ENCODE data around the gene AGTRAP. TPM values are rescaled to one million over a fixed set of nuclear protein-coding genes. Genes with fewer than 3 reads are reported as not detected.

The AGTRAP gene
- total and polyA plus RNA-seq, 2 donors (not counting 3 experiments of a cell fraction or from before 2014, with no cell fraction given): 41.6 to 101 TPM

- no peaks in the 10 kb centered on the region for H4K20me1 ChIP-seq (replicated peaks; ENCODE audit: control insufficient read depth, extremely low read depth, insufficient read depth, low read length)
- peak overlapping the region; percentile 48 for H2AFZ ChIP-seq (ENCODE audit: low read depth, low read length)
- POLR2A ChIA-PET: no interaction called here
- peaks cover 13% of the 10 kb centered on the region for H3K4me1 ChIP-seq (ENCODE audit: control insufficient read depth, extremely low read depth, insufficient read depth, low read length)
- no TSS peak for BruUV-seq (replicated peaks)
- peaks cover 3 to 34% of the 10 kb centered on the region in 2 experiments for H3K36me3 ChIP-seq (ENCODE audit: control insufficient read depth in 2 of 2, extremely low read depth in 1 of 2, insufficient read depth in 2 of 2, low read length in 2 of 2)
- H3K27ac ChIP-seq (ENCODE audit: insufficient read depth, low read depth, low read length): peak overlapping the region; percentile 46
- no peaks in the 10 kb centered on the region for H3K79me2 ChIP-seq (ENCODE audit: control insufficient read depth, insufficient read depth, low read length)
- H3K9me1 ChIP-seq (replicated peaks; ENCODE audit: control insufficient read depth, extremely low read depth, insufficient read depth, low read length): no peaks in the 10 kb centered on the region
- H3K27me3 ChIP-seq (ENCODE audit: control insufficient read depth in 2 of 2, insufficient read depth in 2 of 2, low read length in 2 of 2): no peaks in the 10 kb centered on the region
- H3K9me3 ChIP-seq (replicated peaks; ENCODE audit: control insufficient read depth, insufficient read depth, low read length): no peaks in the 10 kb centered on the region
- DNase-seq (ENCODE audit: low read depth, low spot score) (peak; percentile 81), FAIRE-seq (peak; percentile 88)
- dilution Hi-C loops (cut with MboI; ENCODE audit: extremely low pct_ligation_motif_present, low sequenced_read_pairs) (no loop called here), intact Hi-C loops (cut with micrococcal nuclease) (no loop called here)
- no peak overlapping the region for H3K4me3 ChIP-seq (replicated peaks in 1 of 3; ENCODE audit: insufficient read depth in 1 of 3, low read depth in 1 of 3, low read length in 3 of 3)
- TF ChIP-seq JUN (IDR thresholded peaks at IDR 0.05; ENCODE audit: borderline replicate concordance, insufficient read depth, insufficient read length, low read depth) (no peak), MAX (IDR thresholded peaks at IDR 0.05; ENCODE audit: insufficient read depth, insufficient read length) (no peak), EZH2 (IDR thresholded peaks at IDR 0.05; ENCODE audit: borderline replicate concordance, low read depth, low read length, severe bottlenecking) (no peak), MYC (IDR thresholded peaks at IDR 0.05; ENCODE audit: low read depth, low read length) (no peak), GATA2 (IDR thresholded peaks at IDR 0.05; ENCODE audit: insufficient read depth, insufficient read length, low read depth, low read length) (no peak), CTCF (IDR thresholded peaks at IDR 0.05; ENCODE audit: extremely low read depth in 1 of 2, insufficient read depth in 1 of 2, low read depth in 1 of 2, low read length in 2 of 2) (no peak), POLR2A (IDR thresholded peaks at IDR 0.05; ENCODE audit: low read depth, low read length) (no peak), POLR2AphosphoS5 (IDR thresholded peaks at IDR 0.05; ENCODE audit: insufficient read depth, low read depth, low read length) (peak; percentile 34), FOS (IDR thresholded peaks at IDR 0.05; ENCODE audit: borderline replicate concordance, insufficient read depth, low read length) (peak; percentile 57)
- H3K9ac ChIP-seq (replicated peaks; ENCODE audit: extremely low read depth, insufficient read depth, low read length): no peak overlapping the region
- CTCF ChIA-PET: interaction anchor here (1.1 to 1.5 kb wide), 2 partner anchors 13 to 146 kb away, joined by 3 to 4 read pairs; no protein-coding TSS in a partner anchor
- H3K4me2 ChIP-seq (ENCODE audit: insufficient read depth, low read length): peak overlapping the region; percentile 14
These were observed 55.2 kb downstream of the AGTRAP start for GRCh38 chr1:11790880-11791715.
